Kidney epithelial cell (primary cell): ENCODE results near the gene CCDC86. TPM values are rescaled to one million over a fixed set of nuclear protein-coding genes. Genes with fewer than 3 reads are reported as not detected.

Source experiments
- DNase-seq: peaks from one replicate; pipeline ENCODE4 v3.0.0-alpha.2; 2010; ENCODE audit warnings: low read depth
- H3K27me3 ChIP-seq: 2 replicates; pipeline ENCODE4 v1.6.0; 2011; ENCODE audit warnings: low read length; ENCODE audit not compliant: control insufficient read depth, insufficient read depth
- H3K36me3 ChIP-seq: 2 replicates; pipeline ENCODE4 v1.5.1; 2011; ENCODE audit warnings: low read length; ENCODE audit not compliant: control insufficient read depth, insufficient read depth
- H3K4me3 ChIP-seq: 2 replicates; pipeline ENCODE4 v1.5.1; 2011; ENCODE audit warnings: low read depth, mild to moderate bottlenecking, control low read depth, low read length
- CTCF ChIP-seq: IDR thresholded peaks from 2 replicates; pipeline ENCODE4 v1.5.1; 2011; ENCODE audit warnings: mild to moderate bottlenecking, moderate library complexity, low read length, control low read depth, inconsistent platforms; ENCODE audit not compliant: insufficient read depth, poor library complexity, severe bottlenecking
- total RNA-seq: library from RNA; depleted of rRNA; stranded (reverse); fragments of >200 nt; gene quantifications from 2 replicates; pipeline ENCODE4 v1.2.3, GENCODE V29; 2015

CCDC86 gene
- total RNA-seq, 1 donor from 2014 or later = 53.6 TPM

DNA sequence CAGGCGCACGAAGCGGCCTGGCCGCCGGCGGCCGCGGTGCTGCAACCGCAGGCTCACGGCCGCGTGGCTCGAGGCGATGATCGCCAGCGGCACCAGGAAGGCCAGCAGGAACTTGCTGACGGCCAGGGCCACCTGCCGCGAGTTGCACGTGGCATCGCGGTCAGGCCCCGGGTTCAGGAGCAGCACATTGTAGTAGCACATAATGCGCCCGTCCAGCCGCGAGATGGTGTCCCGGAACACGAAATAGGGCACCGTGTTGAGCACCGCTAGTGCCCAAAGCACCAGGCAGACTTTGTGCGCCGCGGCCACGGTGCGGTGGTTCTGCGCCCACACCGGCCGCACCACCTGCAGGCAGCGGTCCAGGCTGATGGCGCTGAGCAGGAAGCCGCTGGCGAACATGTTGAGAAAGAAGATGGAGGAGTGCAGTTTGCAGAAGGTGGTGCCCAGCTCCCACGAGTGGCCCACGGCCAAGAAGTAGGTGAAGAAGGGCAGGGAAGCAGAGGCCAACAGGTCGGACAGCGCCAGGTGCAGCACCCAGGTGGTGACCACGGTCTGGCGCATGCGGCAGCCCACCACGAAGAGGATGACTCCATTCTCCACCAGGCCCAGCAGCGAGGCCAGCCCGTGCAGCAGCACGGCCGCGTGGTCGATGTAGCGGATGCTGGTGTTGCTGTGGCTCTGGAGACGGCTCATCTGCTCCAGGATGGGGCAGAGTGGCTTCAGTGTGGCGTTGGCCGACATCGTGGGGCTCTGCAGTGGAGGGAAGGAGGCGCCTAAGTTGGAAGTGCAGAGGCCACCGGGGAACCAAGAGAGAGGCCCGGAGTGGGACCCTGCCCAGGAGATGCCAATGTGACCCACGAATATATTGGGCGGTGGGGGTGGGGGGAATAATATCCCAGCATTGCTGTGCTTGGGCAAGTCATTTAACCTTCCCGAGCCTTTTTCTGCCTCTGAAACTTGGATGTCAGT lies 11.4 kb downstream of the CCDC86 start:
- peaks cover 1% of the 10 kb centered on the region for H3K36me3 ChIP-seq

DNA sequence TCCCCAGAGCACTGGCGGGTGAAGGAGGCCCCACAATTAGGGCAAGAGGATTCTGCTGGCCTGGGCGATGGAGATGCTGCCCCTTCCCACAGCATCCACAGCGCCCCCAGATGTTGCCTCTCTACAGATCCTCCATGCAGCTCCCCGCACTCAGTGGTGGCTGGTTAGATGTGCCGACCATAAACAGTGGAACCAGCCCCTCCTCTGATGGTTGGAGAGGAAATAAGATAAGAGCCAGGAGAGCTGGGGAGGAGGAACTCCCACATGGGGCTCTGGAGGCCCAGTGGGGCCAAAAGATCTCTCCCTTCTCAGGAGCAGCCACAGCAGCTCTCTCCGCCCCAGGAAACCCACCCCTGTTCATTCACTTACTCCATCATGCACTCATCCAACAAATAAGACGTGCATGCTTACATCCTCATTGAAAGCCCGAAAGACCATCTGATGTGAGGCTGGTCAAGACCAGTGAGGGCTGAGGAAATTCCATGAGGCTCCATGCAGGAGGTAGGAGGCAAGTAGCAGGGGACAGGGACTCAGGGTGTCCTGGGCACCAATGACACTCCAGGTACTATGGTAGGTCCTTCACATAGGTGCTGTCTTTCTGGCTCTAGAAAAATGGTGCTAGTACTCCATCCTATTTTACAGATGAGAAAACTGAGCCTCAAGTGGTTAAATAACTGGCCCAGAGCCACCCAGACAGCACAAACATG lies 12.4 kb downstream of the CCDC86 start:
- Histone ChIP-seq H3K27me3 (peaks cover 17% of the 10 kb centered on the region), H3K36me3 (peaks cover 1% of the 10 kb centered on the region), H3K4me3 (no peak overlapping the region)
- no peak for DNase-seq
- TF ChIP-seq CTCF = no peak

More for the DNA sequence above, 11.4 kb downstream of the CCDC86 start:
- no peak for DNase-seq
- no peak overlapping the region for H3K4me3 ChIP-seq
- TF ChIP-seq CTCF = no peak
- H3K27me3 ChIP-seq = peaks cover 17% of the 10 kb centered on the region

- DNase-seq = no peak
- Histone ChIP-seq H3K27me3 (peaks cover 17% of the 10 kb centered on the region), H3K36me3 (peaks cover 1% of the 10 kb centered on the region), H3K4me3 (no peak overlapping the region)
- TF ChIP-seq CTCF = no peak
Measured at GRCh38 chr11:60854847-60855725, 13.2 kb downstream of the CCDC86 start.

- no peaks in the 10 kb centered on the region for H3K36me3 ChIP-seq
- H3K27me3 ChIP-seq = peaks cover 17% of the 10 kb centered on the region
- no peak within 1 kb of the TSS for H3K4me3 ChIP-seq
- no peak for DNase-seq
- TF ChIP-seq CTCF = no peak
Measured at GRCh38 chr11:60855726-60856633, 14.1 kb downstream of the CCDC86 start, which contains the start of gene PTGDR2. TSS of gene PTGDR2 (minus strand) at chr11:60855950. CDS start at chr11:60853722, 2,228 bp downstream.
